GM12875 (cell line): ENCODE results near the gene TRIM2.
A peak's percentile ranks its signal among the peaks of the same experiment; 100 is the strongest.

Experiments used
- H3K4me3 ChIP-seq: one replicate; pipeline ENCODE4 v1.5.1; 2011; ENCODE audit warnings: low read depth, low read length, control low read depth
- CTCF ChIP-seq: IDR thresholded peaks from 2 replicates; pipeline ENCODE4 v1.5.1; 2011; ENCODE audit warnings: low read depth, mild to moderate bottlenecking, control low read depth, inconsistent platforms, low read length, moderate library complexity, borderline replicate concordance; ENCODE audit not compliant: insufficient read depth

The TRIM2 gene

GRCh38 chr4:153206534-153206933, 2.3 kb downstream of the TRIM2 start:
- TF ChIP-seq CTCF: no peak
- no peak overlapping the region for H3K4me3 ChIP-seq

GRCh38 chr4:153207027-153207426, 2.8 kb downstream of the TRIM2 start:
- TF ChIP-seq CTCF: no peak
- no peak overlapping the region for H3K4me3 ChIP-seq

GRCh38 chr4:153207567-153207966, 3.3 kb downstream of the TRIM2 start:
- 0 out of 2 replicates have a peak, but pooled peaks have one; percentile 14 for TF ChIP-seq CTCF
- H3K4me3 ChIP-seq: no peak overlapping the region

GRCh38 chr4:153209410-153209809, 5.2 kb downstream of the TRIM2 start:
- TF ChIP-seq CTCF: no peak
- no peak overlapping the region for H3K4me3 ChIP-seq

- TF ChIP-seq CTCF: no peak
- H3K4me3 ChIP-seq: no peak overlapping the region
These were observed 6.5 kb downstream of the TRIM2 start for GRCh38 chr4:153210727-153211126.

- no peak overlapping the region for H3K4me3 ChIP-seq
- no peak for TF ChIP-seq CTCF
These were observed 7.9 kb downstream of the TRIM2 start for GRCh38 chr4:153211986-153212728.

GRCh38 chr4:153212736-153213135, 8.5 kb downstream of the TRIM2 start:
- TF ChIP-seq CTCF: no peak
- H3K4me3 ChIP-seq: no peak overlapping the region
